SH-SY5Y (cell line): ENCODE results near the gene SNRNP70.

Experiments
- GATA2 ChIP-seq: IDR thresholded peaks from 2 replicates; pipeline ENCODE4 v1.6.1; 2011; ENCODE audit warnings: mild to moderate bottlenecking, low read depth, low read length
- GATA3 ChIP-seq: IDR thresholded peaks from 2 replicates; pipeline ENCODE4 v1.6.1; 2011; ENCODE audit warnings: low read depth, mild to moderate bottlenecking, low read length, moderate library complexity

GRCh38 chr19:49058562-49058961, 26.7 kb upstream of the SNRNP70 start:
- no peak for TF ChIP-seq GATA2
- no peak for TF ChIP-seq GATA3
